GM12874 (cell line): Measurements from ENCODE around the gene BMERB1.

ENCODE experiments used
- TF ChIP-seq, protein P1 (sequence below): IDR thresholded peaks from 2 replicates; pipeline ENCODE4 v1.5.1; 2011; ENCODE audit warnings: low read depth, mild to moderate bottlenecking, control low read depth, low read length, moderate library complexity; ENCODE audit not compliant: insufficient read depth

BMERB1 gene

GRCh38 chr16:15457400-15457799 is 23.0 kb downstream of the BMERB1 start:
- TF ChIP-seq, protein P1, sequence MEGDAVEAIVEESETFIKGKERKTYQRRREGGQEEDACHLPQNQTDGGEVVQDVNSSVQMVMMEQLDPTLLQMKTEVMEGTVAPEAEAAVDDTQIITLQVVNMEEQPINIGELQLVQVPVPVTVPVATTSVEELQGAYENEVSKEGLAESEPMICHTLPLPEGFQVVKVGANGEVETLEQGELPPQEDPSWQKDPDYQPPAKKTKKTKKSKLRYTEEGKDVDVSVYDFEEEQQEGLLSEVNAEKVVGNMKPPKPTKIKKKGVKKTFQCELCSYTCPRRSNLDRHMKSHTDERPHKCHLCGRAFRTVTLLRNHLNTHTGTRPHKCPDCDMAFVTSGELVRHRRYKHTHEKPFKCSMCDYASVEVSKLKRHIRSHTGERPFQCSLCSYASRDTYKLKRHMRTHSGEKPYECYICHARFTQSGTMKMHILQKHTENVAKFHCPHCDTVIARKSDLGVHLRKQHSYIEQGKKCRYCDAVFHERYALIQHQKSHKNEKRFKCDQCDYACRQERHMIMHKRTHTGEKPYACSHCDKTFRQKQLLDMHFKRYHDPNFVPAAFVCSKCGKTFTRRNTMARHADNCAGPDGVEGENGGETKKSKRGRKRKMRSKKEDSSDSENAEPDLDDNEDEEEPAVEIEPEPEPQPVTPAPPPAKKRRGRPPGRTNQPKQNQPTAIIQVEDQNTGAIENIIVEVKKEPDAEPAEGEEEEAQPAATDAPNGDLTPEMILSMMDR, result no peak

- TF ChIP-seq, protein P1, result no peak
These were observed 23.6 kb downstream of the BMERB1 start for GRCh38 chr16:15457958-15458357.

DNA sequence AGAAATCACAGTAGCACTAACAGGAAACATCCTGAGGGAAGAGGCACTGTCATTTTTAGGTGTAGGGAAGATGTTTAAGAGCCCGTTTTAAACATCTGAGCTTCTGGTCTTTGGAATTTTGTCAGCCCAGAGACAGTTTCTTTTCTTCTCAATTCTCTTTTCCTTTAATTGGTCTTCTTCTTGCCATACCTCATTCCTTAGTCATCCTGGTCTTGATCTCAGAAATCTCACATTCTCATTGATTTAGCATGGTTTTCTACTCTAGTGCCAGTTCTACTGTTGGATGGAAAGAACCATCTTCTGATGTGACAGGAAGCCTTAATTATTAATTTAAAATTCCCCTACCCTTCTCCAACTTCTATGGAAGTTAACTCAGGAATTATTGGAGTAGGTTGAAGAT is 25.4 kb downstream of the BMERB1 start:
- TF ChIP-seq, protein P1, result no peak

- TF ChIP-seq, protein P1, result no peak
These were observed 26.2 kb downstream of the BMERB1 start for GRCh38 chr16:15460601-15461000.

DNA sequence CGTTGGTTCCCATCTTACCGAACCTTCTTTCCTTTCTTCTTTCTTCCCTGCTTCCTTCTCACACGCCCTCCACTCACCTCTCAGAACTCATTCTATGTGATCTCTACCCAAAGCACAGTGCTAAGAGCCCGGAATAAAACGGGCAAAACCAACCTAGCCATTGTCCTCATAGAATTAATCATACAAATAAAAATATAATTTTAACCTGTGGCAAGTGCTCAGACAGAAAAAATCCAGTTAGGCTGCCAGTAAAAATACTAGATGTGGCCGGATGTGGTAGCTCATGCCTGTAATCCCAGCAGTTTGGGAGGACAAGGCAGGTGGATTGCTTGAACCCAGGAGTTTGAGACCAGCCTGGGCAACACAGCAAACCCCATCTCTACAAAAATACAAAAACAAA is 27.0 kb downstream of the BMERB1 start:
- TF ChIP-seq, protein P1, result no peak

GRCh38 chr16:15464401-15465186 is 30.2 kb downstream of the BMERB1 start:
- TF ChIP-seq, protein P1, result no peak

DNA sequence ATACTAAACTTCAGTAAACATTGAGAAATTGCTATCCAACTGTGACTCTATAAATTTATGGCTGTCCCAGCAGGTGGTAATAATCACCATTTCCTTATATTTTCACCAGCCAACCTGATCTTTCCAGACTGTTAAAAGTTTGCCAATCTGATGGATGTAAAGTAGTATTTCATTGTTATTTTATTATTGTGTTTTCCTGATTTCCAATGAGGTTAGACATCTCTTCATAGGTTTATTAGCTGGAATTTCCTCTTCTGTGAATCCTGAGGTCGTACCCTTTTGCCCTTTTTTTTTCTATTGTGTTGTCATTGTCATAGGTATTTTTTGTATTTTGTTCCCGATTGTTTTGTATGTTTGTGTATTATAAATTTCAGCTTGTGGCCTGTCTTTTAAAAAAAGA is 31.7 kb downstream of the BMERB1 start:
- TF ChIP-seq, protein P1, result no peak
